ENCODE measurements around the gene VTCN1. TPM values are rescaled to one million over a fixed set of nuclear protein-coding genes. Genes with fewer than 3 reads are reported as not detected.
"Not testable (repeated sequence)": the region's sequence is repeated elsewhere in the genome, so short reads cannot be mapped to it uniquely, and the experiment has no call there.

VTCN1 gene
- total RNA-seq, 1 donor: not detected

DNA sequence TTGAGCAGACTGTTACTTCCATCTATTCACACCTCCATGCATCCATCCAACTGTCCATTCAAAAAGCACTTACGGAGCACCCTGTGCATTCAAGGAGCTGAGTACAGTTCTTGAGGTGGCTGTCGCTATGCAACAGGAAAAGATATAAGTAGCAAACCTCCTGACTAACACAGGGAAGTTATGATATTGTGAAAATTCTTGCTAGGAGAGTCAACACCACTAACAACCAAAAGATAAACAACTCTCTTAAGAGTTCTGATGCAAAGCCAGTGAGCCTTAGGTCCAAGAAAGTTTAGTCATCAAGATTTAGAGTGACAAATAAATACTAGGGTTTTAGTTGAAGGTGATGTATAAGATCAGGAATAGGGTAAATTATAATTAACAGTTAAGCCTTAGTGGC, 44.7 kb downstream of the VTCN1 start:
- no peaks in the 10 kb centered on the region for H3K9me3 ChIP-seq (ENCODE audit: low read depth, low read length)
- no peaks in the 10 kb centered on the region for H3K36me3 ChIP-seq (ENCODE audit: insufficient read depth, low read length)
- peak; percentile 62 for DNase-seq (ENCODE audit: insufficient read length, low spot score, missing footprints)
- no peaks in the 10 kb centered on the region for H3K4me1 ChIP-seq (ENCODE audit: insufficient read depth, low read length)
- no peak overlapping the region for H3K4me2 ChIP-seq (ENCODE audit: insufficient read depth, low read length)
- H3K27ac ChIP-seq (ENCODE audit: low read depth, low read length): no peak overlapping the region
- H3K4me3 ChIP-seq (ENCODE audit: insufficient read depth, low read length): no peak overlapping the region
- no peaks in the 10 kb centered on the region for H3K27me3 ChIP-seq (ENCODE audit: insufficient read depth, low read length)
- TF ChIP-seq, protein P1, sequence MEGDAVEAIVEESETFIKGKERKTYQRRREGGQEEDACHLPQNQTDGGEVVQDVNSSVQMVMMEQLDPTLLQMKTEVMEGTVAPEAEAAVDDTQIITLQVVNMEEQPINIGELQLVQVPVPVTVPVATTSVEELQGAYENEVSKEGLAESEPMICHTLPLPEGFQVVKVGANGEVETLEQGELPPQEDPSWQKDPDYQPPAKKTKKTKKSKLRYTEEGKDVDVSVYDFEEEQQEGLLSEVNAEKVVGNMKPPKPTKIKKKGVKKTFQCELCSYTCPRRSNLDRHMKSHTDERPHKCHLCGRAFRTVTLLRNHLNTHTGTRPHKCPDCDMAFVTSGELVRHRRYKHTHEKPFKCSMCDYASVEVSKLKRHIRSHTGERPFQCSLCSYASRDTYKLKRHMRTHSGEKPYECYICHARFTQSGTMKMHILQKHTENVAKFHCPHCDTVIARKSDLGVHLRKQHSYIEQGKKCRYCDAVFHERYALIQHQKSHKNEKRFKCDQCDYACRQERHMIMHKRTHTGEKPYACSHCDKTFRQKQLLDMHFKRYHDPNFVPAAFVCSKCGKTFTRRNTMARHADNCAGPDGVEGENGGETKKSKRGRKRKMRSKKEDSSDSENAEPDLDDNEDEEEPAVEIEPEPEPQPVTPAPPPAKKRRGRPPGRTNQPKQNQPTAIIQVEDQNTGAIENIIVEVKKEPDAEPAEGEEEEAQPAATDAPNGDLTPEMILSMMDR (IDR thresholded peaks at IDR 0.05; ENCODE audit: extremely low read depth, low read depth, low read length): no peak
- no peaks in the 10 kb centered on the region for H4K20me1 ChIP-seq (ENCODE audit: insufficient read depth, low read length)
- H2AFZ ChIP-seq (ENCODE audit: low read length): no peak overlapping the region
- H3K79me2 ChIP-seq (ENCODE audit: insufficient read depth, low read length): no peaks in the 10 kb centered on the region

DNA sequence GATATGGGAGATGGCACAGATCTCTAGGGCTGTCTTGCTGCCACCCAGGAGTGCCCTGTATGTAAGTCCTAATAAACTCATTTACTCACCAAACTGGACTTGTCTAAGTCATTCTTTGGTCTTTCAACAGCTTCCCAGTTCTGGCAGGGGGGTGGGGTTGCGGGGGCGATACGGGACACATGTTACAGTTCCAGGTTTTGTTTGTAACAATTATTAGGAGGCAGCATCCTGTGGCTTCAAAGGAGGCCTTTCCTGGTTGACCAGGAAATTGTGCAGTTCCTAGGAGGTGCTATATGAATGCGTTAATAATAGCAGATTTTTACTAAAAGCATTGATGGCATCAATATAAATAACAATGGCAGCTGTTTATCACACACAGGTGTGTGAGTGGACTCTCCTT, 46.5 kb downstream of the VTCN1 start:
- Histone ChIP-seq H3K27me3 (ENCODE audit: insufficient read depth, low read length) (peaks cover 9% of the 10 kb centered on the region), H3K9me3 (ENCODE audit: low read depth, low read length) (no peaks in the 10 kb centered on the region), H3K4me3 (ENCODE audit: insufficient read depth, low read length) (no peak overlapping the region), H3K4me2 (ENCODE audit: insufficient read depth, low read length) (no peak overlapping the region), H4K20me1 (ENCODE audit: insufficient read depth, low read length) (no peaks in the 10 kb centered on the region), H3K4me1 (ENCODE audit: insufficient read depth, low read length) (no peaks in the 10 kb centered on the region), H3K27ac (ENCODE audit: low read depth, low read length) (no peak overlapping the region), H2AFZ (ENCODE audit: low read length) (no peak overlapping the region), H3K79me2 (ENCODE audit: insufficient read depth, low read length) (no peaks in the 10 kb centered on the region), H3K36me3 (ENCODE audit: insufficient read depth, low read length) (no peaks in the 10 kb centered on the region)
- TF ChIP-seq, protein P1 (IDR thresholded peaks at IDR 0.05; ENCODE audit: extremely low read depth, low read depth, low read length): no peak
- DNase-seq (ENCODE audit: insufficient read length, low spot score, missing footprints): no peak

DNA sequence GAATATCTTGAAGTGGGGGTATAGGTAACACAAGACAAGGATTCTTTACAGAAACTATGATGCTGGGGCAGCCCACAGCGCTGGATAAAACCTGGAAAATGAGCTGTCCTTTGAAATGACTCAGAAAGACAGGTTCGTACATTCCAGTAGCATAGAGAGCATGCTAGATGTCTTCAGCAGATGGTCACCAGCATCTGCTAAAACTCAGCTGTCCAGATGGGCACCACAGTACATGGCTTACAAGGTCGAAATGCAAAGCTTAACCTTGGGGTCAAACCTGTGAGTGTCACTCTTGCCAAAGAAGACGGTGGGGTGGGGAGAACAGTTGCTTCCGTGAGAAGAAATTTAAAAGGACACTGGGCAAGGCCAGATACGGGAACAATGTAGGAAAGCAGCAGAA, 47.9 kb downstream of the VTCN1 start:
- Histone ChIP-seq H3K27ac (ENCODE audit: low read depth, low read length) (no peak overlapping the region), H3K27me3 (ENCODE audit: insufficient read depth, low read length) (peaks cover 9% of the 10 kb centered on the region), H3K9me3 (ENCODE audit: low read depth, low read length) (no peaks in the 10 kb centered on the region), H2AFZ (ENCODE audit: low read length) (no peak overlapping the region), H3K36me3 (ENCODE audit: insufficient read depth, low read length) (no peaks in the 10 kb centered on the region), H3K4me2 (ENCODE audit: insufficient read depth, low read length) (no peak overlapping the region), H3K4me1 (ENCODE audit: insufficient read depth, low read length) (no peaks in the 10 kb centered on the region), H4K20me1 (ENCODE audit: insufficient read depth, low read length) (no peaks in the 10 kb centered on the region), H3K4me3 (ENCODE audit: insufficient read depth, low read length) (no peak overlapping the region), H3K79me2 (ENCODE audit: insufficient read depth, low read length) (no peaks in the 10 kb centered on the region)
- TF ChIP-seq, protein P1 (IDR thresholded peaks at IDR 0.05; ENCODE audit: extremely low read depth, low read depth, low read length): no peak
- no peak for DNase-seq (ENCODE audit: insufficient read length, low spot score, missing footprints)

DNA sequence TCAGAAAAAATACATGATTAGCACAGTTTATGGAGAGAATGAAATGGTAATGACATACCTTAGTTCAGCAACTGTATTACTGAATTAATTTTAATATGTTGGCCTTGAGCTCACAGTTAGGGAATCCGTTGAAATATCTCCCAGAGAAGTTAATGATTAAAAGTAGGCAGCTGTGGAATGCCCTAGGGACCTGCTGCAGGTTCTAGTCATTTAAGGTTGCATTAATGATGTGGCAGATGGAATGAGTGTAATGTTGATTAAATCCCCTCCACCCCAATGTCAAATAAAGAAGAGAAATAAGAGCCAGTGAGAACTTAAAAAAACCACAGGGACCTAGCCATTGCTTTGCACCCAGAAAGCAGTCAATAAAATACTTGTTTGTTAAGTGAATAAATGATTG, 48.8 kb downstream of the VTCN1 start:
- no peak overlapping the region for H2AFZ ChIP-seq (ENCODE audit: low read length)
- H4K20me1 ChIP-seq (ENCODE audit: insufficient read depth, low read length): no peaks in the 10 kb centered on the region
- no peak overlapping the region for H3K27ac ChIP-seq (ENCODE audit: low read depth, low read length)
- no peaks in the 10 kb centered on the region for H3K36me3 ChIP-seq (ENCODE audit: insufficient read depth, low read length)
- DNase-seq (ENCODE audit: insufficient read length, low spot score, missing footprints): no peak
- H3K9me3 ChIP-seq (ENCODE audit: low read depth, low read length): no peaks in the 10 kb centered on the region
- no peaks in the 10 kb centered on the region for H3K4me1 ChIP-seq (ENCODE audit: insufficient read depth, low read length)
- H3K4me3 ChIP-seq (ENCODE audit: insufficient read depth, low read length): no peak overlapping the region
- TF ChIP-seq, protein P1 (IDR thresholded peaks at IDR 0.05; ENCODE audit: extremely low read depth, low read depth, low read length): no peak
- H3K79me2 ChIP-seq (ENCODE audit: insufficient read depth, low read length): no peaks in the 10 kb centered on the region
- no peak overlapping the region for H3K4me2 ChIP-seq (ENCODE audit: insufficient read depth, low read length)
- peaks cover 9% of the 10 kb centered on the region for H3K27me3 ChIP-seq (ENCODE audit: insufficient read depth, low read length)

DNA sequence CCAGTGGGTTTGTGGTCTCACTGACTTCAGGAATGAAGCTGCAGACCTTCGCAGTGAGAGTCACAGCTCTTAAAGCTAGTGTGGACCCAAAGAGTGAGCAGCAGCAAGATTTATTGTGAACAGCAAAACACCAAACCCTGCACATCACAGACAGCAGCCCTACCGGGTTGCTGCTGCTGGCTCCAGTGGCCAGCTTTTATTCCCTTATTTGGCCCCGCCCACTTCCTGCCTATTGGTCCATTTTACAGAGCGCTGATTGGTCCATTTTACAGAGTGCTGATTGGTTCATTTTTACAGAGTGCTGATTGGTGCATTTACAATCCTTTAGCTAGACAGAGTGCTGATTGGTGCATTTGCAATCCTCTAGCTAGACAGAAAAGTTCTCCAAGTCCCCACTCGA, 59.4 kb downstream of the VTCN1 start:
- peaks cover 20% of the 10 kb centered on the region for H3K4me1 ChIP-seq (ENCODE audit: insufficient read depth, low read length)
- H3K27me3 ChIP-seq (ENCODE audit: insufficient read depth, low read length); H2AFZ ChIP-seq (ENCODE audit: low read length); H3K4me2 ChIP-seq (ENCODE audit: insufficient read depth, low read length); H4K20me1 ChIP-seq (ENCODE audit: insufficient read depth, low read length); H3K36me3 ChIP-seq (ENCODE audit: insufficient read depth, low read length); H3K79me2 ChIP-seq (ENCODE audit: insufficient read depth, low read length); H3K9me3 ChIP-seq (ENCODE audit: low read depth, low read length); H3K4me3 ChIP-seq (ENCODE audit: insufficient read depth, low read length); H3K27ac ChIP-seq (ENCODE audit: low read depth, low read length); DNase-seq (ENCODE audit: insufficient read length, low spot score, missing footprints): not testable (repeated sequence)

All from osteoblast (primary cell).